NCI-H460 (cell line): ENCODE results near the gene SLC24A3. TPM values are rescaled to one million over a fixed set of nuclear protein-coding genes. Genes with fewer than 3 reads are reported as not detected.

ENCODE experiments used
- DNase-seq: peaks from one replicate; pipeline ENCODE4 v3.0.0-alpha.2; 2016; ENCODE audit warnings: low read depth; ENCODE audit errors: extremely low read depth
- total RNA-seq: library from RNA; depleted of rRNA; stranded (reverse); fragments of >200 nt; shearing (Covaris generic); gene quantifications from 2 replicates; pipeline ENCODE4 v1.2.3, GENCODE V29; 2014

The SLC24A3 gene
- total RNA-seq, 1 experiment from 2014 or later: 0.02 TPM

DNA sequence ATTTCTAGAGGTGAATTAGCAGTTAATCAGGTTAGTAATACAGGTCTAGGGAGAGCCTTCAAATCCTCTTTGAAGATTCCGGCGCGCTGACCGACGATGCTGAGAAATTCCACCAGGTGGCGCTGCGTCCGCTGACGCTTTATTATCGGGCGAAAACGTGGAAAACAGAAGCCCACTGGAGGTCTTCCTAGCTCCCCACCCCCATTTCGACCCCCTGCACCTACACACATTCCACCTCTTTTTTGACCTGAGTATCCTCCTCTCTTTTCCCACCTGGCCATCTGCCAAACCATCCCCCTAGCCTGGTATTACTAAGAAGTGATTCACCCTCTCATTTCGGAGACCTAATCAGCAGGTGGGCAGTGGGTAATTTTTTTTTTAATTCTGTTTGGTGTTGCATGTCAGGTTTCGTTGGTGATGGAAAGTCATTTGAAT is 480.3 kb downstream of the SLC24A3 start:
- peak; percentile 33 for DNase-seq

DNA sequence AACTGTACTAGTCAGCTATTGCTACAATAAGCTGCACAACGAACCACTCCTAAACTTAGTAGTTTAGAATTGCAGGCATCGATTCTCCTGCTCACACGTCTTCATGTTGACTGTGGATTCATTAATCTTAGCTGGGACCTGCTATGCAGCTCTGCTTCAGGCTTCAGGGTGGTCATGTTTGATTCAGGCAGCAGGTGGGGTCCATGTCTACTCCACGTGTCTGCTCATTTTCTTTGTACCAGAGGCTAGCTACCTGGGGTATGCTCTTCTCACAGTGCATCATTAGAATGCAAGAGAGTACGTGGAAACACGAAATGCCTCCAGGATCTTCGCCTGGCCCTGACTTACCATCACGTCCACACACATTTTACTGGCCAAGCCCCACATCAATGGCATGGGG is 481.1 kb downstream of the SLC24A3 start:
- no peak for DNase-seq

DNA sequence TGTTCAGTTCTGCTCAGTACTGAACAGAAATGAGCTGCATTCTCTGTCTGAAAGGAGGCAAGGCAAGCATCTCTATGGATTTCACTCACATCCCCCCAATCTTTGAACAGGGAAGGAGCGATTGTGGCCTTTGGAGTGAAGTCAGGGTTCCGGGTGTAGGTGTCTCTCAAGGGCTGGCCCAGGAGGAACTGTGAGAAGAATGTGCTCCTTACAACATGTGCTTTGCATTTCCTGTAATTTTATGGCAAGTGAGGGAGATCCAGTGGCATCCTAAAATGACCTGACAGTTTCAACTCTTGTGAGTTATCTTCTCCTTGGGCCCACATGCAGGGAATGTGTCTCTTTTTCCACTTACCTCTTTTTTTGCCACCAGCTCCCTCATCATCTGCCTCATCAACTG is 482.6 kb downstream of the SLC24A3 start:
- DNase-seq: no peak

DNA sequence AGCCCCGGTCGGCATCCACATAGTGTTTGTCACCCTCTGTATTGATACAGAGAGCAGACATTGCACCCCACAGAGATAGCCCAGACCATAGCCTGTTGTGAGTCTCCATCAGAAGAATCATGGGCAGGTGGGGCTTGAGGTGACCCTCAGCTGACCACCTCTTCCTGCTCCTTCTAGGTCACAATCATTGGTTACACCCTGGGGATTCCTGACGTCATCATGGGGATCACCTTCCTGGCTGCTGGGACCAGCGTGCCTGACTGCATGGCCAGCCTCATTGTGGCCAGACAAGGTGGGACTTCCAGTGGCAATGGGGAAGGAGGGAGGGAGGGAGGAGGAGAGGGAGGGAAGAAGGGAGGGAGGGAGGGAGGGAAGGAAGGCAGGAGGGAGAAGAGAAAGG is 484.2 kb downstream of the SLC24A3 start:
- no peak for DNase-seq

DNA sequence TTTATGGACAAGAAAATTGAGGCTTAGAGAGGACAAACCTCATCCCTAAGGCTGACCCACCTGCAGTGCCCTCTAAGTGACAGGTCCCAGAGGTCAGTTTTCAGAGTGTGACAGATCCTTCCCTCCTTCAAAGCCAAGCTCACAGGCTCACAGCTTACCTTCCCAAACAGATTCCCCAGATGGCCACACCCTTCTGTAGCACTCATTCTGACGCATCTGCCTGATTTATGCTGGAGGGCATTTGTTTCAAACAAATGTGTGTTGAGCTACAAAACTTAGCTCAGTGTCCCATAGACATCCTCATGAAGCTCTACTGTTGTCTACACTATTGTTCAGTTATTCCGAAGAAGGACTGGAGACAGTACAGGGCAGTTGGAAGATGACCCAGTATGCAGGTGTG is 485.0 kb downstream of the SLC24A3 start:
- DNase-seq: no peak

DNA sequence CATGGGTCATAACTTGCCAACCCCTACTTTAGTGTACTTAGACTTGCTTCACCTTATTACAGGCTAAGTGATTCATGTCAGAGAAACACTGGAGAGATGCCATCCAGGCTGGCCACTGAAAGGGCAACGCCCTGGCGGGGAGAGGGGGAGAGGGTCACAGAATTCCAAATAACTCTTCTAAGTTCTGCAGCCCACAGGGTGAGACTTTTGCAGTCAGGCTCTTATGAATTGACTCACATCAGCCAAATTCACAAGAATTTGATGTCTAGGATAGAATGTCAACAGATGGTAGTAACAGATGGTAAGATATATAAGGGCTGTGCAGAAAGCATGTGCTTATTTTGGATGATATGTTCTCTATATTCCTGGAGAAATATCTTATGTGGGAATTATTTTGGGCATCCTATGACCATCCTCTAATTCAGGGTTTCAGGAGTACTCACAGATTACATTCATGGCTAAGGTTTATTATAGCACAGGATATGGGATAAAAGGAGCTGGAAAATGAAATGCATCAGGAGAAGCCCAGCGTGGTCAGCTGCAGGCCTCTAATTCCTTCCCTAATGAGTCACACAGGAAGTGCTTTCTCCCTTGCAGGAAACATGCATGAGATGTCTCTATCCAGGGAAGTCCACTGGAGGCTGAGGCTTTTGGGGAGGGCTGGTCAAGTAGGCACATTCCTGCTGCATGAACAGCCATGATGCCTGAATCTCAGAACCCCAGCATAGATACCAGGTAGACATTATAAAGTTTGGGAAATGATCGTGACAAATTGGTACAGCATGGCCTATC is 486.9 kb downstream of the SLC24A3 start:
- no peak for DNase-seq

DNA sequence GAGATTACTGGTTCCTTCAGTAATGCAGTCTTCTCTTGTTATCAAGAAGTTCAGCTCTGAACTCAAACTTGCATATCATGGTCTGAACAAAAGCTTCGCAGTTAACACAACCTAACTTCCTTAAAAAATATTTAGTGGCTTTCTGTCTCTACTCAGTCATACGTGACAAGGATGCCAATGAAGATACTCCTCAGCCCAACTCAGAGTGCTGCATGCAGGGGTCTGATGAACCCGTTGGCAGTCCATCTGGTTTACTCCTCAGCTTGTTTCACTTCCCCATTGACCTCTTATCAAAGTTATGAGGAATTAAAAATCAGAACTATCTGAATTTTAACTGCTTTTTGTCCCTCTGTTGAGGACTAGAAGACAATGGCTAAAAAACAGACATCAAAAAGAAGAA is 489.0 kb downstream of the SLC24A3 start:
- DNase-seq: no peak

DNA sequence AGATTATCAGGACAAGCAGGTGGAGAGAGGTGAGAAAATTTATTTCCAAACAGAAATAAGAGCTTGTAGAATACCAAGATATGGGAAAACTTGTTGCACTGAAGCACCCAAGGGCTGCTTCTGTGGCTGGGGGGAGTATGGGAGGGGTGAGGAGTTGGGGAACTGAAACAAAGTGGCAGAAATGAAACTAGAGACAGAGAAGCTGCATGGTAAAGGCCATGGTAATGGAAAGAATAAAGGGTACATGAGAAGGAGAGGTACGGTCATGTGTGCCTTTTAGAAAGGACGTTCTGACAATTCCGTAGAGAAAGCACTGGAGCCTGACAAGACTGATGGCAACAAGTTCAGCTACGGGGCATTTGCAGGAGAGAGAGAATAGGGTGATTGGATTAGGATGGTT is 494.0 kb downstream of the SLC24A3 start:
- no peak for DNase-seq

DNA sequence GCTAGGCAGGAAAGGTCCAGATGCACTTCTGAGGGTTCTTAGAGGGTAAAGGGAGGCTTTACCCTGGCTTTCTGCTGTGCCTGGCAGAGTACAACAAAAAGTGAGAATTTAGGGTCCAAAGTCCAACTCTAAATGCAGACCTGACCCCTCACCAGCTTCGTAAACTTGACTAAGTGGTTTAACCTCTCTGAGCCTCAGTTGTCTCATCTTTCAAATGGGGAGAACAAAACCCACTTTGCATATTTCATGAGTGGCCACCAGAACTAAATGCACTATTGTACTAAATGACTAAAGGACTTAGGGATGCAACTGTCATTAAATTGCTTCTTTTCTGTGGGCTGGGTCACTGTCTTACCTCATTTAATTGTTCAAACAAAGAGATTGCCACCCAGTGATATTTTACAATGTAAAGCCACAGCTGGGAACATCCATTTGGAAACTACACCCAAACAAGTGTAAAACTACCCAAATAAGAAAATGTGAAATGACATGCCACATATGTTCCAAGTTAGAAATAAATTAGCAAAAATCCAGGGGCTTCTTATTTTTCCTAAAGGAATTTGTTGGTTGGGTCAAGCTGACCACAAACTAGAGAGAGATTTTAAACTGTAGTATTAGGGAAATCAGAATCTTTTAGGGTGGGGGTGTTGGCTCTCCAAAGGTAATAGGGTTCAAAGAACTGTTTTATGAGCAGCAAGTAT is 497.3 kb downstream of the SLC24A3 start:
- no peak for DNase-seq

DNA sequence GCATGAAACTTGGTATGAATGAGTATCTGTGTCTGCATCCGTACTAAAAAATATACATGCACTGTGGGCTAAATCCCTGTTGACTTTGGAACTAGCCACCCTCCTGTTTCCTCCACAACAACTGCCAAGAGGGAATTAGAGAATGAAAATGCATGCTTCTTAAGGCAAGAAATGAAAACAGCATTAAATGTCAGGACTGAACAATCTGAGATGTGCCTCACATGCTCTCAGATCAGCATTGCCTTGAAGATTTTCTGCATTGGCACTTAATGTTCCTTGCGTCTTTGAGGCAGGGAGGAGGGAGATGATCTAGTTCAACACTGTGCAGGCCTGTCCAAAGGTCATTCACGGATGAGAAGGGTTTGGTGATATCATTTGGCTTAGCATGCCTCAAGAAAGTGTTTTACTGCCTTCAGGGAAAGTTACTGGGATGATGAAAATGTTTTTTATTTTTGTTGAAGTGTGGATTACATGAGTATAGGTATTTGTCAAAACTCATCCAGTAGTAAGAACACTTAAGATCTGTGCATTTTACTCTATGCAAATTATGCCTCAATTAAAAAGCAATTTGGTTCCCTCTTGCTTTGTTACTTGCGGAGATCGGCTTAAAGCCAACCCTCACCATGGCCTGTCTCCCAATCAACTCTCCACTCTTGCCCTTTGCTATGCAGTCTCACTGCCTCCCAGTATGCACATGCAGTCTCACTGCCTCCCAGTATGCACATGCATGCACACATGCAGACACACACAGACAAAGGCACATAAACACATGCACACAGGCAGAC is 498.1 kb downstream of the SLC24A3 start:
- DNase-seq: peak; percentile 39

DNA sequence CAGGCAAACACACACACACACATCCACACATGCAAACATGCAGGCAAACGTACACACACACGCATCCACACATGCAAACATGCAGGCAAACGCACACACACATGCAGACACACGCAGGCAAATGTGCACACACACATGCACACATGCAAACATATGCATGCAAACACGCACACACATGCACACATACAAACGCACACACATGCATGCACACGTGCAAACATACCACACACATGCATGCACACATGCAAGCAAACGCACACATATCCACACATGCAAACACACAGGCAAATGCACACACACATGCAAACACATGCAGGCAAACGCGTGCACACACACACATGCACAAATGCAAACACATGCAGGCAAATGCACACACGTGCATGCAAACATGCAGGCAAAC is 498.7 kb downstream of the SLC24A3 start:
- DNase-seq: no peak

DNA sequence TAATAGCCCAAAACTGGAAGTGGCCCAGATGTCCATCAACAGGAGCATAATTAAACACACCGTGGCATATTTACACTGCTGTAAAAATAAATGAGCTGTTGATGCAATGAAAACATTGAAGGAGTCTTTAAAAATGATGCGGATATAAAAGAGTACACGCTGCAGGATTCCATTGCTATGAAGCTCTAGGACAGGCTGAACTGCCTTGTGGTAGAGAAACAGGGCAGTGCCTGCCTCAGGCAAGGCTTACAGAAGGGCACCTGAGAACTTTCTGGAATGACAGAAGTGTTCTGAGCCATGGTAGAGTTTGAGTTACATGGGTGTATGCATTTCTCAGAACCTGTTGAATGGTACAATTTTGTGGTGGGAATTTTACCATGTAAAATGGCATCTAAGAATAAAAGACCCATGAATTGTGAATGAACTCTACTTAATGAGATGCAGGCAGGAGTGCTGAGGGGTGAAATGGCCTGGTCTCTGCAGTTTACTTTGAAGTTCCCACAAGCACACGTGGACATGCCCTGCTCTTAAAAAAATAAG is 500.3 kb downstream of the SLC24A3 start:
- no peak for DNase-seq

DNA sequence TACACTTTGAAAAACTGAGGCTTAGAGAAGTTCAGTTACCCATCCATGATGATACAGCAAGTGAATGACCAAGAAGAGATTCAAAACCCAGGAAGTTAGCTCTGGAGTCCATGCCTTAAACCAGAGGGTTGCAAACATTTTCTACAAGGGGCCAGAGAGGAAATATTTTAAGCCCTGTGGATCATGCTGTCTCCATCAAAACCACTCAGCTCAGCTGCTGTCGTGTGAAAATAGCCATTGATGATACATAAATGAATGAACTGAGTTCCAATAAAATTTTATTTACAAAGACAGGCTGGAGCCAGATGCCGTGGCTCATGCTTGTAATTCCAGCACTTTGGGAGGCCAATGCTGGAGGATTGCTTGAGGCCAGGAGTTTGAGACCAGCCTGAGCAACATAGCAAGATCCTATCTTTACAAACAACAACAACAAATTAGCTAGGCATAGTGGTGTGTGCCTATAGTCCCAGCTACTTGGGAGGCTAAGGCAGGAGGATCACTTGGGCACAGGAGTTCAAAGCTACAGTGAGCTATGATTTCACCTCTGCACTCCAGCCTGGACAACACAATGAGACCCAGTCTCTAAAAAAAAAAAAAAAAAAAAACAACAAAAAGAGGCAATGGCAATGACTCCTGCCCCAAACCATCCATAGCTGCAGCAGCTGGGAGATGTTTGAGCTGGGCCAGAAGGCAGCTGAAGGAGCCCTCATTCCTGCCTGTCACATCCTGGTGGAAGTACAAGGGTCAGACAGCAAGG is 501.6 kb downstream of the SLC24A3 start:
- no peak for DNase-seq

DNA sequence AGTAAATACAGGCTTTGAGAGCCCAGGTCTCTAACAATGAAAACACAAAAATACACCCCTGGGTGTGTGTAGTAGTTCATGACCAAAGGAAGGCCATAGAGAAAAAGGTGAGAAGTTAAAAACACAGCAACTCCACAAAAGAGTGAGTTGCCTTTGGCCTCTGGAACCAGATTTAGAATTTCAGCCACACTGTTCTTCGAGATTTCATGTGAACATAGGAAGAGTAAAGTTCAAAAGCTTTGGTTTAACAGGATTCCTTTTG is 502.1 kb downstream of the SLC24A3 start:
- no peak for DNase-seq

DNA sequence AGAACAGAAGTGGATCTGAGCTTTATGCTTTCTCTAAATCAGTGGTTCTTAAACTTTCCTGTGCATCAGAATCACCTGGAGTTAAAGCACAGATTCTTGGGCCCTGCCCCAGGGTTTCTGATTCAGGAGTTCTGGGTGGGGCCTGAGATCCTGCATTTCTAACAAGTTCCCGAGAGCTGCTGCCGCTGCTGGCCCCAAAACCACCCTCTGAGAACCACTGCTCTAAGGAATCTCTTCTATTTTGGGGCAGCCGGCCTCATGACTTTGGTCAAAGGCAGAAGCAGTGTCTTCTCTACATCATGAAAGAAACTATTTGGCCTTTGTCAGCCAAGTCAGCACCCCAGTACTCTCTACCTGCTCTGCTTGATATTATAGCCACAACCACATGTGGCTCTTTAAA is 503.5 kb downstream of the SLC24A3 start:
- DNase-seq: no peak

DNA sequence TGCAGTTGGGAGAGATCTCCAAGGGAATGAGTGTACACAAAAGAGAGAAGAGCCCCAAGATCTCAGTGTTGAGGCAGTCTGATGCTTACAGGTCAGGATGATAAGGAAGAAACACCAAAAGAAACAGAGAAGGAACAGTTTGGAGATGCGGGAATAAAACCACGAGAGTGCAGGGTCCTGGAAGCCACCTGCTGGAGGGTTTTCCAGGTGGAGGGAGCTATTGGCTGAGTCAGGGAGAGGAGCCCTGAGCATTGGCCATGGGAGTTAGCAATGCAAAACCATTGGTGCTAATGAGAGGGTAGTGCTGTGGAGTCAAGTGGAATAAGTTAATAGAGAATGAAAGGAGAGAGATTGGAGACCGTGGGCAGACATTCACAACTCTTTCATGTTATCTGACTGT is 506.4 kb downstream of the SLC24A3 start:
- DNase-seq: no peak

DNA sequence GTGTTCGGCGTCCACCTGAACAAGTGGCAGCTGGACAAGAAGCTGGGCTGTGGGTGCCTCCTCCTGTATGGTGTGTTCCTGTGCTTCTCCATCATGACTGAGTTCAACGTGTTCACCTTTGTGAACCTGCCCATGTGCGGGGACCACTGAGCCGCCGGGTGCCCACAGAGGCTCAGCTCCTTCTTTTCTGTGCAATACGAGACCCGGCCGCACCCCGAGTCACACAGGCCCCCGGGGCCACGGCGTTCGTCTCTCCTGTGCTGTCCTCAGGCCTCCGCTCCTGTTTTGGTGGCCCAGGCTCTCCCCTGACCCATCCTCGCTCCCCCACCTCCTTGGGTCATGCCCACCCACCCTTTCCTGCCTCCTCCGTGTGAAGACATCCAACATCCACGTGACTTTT is 508.5 kb downstream of the SLC24A3 start:
- DNase-seq: no peak

DNA sequence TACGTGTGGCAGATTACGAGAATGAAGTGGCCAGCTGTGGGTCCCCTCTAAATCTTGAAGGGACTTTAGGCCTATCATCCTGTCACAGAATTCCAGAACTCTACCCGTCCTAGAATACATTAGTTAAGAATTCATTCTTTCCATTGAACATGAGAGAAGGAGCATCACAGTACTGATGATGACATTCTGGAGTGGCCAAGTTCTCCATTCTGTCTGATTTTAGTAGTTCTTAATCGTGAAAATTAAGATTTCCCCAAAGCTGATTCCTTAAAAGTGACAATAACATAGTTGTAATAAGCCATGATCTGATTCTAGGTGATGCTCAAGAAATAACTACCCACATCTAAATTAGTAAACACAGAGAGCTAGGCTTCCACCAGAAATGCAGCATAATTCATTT is 510.6 kb downstream of the SLC24A3 start:
- DNase-seq: no peak

DNA sequence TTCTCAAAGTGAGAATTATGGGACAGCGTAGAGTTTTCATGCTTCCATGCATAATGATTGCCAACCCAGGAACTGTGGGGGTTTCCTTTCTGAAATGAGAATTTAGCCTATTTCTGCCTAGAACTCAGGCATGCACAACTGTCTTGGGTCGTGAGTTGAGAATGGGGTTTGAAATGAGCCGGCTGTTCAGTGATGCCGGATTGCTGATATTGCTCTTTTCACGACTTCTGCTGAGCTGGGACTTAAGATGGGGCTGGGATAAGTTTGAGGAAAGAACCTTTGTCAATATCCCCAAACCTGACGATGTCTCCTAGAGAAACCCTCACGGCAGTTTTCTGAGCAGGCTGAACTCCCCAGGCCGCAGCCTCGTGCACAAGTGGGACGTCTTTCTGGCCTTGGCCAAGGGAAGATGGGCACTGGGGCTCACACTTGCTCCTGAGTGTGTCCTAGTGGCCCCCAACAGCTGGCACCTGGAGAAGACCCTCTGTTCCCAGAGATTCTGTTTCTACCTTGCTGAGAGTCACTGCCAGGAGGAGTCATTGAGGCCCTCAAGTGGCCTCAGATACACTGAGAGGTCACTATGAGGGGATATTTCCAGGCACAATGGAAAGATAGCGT is 511.5 kb downstream of the SLC24A3 start:
- no peak for DNase-seq

DNA sequence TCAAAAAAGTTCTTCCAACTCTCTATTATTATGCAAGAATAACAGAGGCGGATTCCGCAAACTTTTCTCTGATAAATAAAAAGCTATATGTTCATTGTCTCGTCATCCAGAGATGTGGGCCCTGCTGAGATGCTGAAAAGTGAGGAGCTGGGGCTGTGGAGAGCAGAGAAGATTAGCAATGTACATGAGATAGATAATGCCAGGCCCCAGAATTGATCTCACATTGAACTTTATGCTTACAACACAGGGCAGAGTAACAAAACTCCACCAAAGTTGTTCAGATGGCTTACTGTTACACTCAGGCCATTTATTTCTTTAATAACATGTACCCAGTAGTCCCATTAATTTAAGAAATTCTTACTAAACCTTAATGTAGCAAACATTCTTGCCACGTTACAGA is 512.9 kb downstream of the SLC24A3 start:
- DNase-seq: no peak
